Natural killer cell (primary cell): ENCODE measurements around the gene C6orf163. TPM values are rescaled to one million over a fixed set of nuclear protein-coding genes. Genes with fewer than 3 reads are reported as not detected.
"Not testable (repeated sequence)": the region's sequence is repeated elsewhere in the genome, so short reads cannot be mapped to it uniquely, and the experiment has no call there.

Experiments
- ATAC-seq, 3 donors: fragments of 150-1000 bp in 2 of 3; fragments of 200-7000 bp in 1 of 3; cut with Tn5 transposase; 1 replicate in 1 of 3; 2 replicates in 2 of 3; pipeline ENCODE4 v1.10.0; 2021; ENCODE audit warnings: mild to moderate bottlenecking in 2 of 3, moderate library complexity in 2 of 3
- DNase-seq, 2 donors: peaks; one replicate each; pipeline versions ENCODE4 v3.0.0 to v3.0.0-alpha.2; 2013 to 2021; ENCODE audit warnings: mixed read lengths in 1 of 2
- H3K27ac ChIP-seq: one replicate; pipeline ENCODE4 v1.5.1; 2013; ENCODE audit warnings: mild to moderate bottlenecking, low read length
- H3K27me3 ChIP-seq: one replicate; pipeline ENCODE4 v1.6.1; 2013; ENCODE audit warnings: low read length; ENCODE audit not compliant: control insufficient read depth, insufficient read depth
- H3K36me3 ChIP-seq: one replicate; pipeline ENCODE4 v1.6.1; 2013; ENCODE audit warnings: low read length; ENCODE audit not compliant: control insufficient read depth, insufficient read depth
- H3K4me1 ChIP-seq: one replicate; pipeline ENCODE4 v1.6.1; 2013; ENCODE audit warnings: low read length; ENCODE audit not compliant: control insufficient read depth, insufficient read depth
- H3K4me3 ChIP-seq: one replicate; pipeline ENCODE4 v1.5.1; 2013; ENCODE audit warnings: low read length
- H3K9me3 ChIP-seq: one replicate; pipeline ENCODE4 v1.6.1; 2013; ENCODE audit warnings: low read length; ENCODE audit not compliant: control insufficient read depth, insufficient read depth
- H3K27ac Mint-ChIP-seq, 2 donors: one replicate each; pipeline ENCODE4 v1.8.0; 2022; ENCODE audit warnings: mild to moderate bottlenecking in 2 of 2, mixed read lengths in 2 of 2, moderate library complexity in 1 of 2
- H3K27me3 Mint-ChIP-seq, 2 donors: one replicate each; pipeline ENCODE4 v1.8.0; 2022; ENCODE audit warnings: low read depth in 2 of 2, mixed read lengths in 2 of 2
- H3K36me3 Mint-ChIP-seq: one replicate; pipeline ENCODE4 v1.8.0; 2022; ENCODE audit warnings: mixed read lengths
- H3K4me1 Mint-ChIP-seq, 2 donors: one replicate each; pipeline ENCODE4 v1.8.0; 2022; ENCODE audit warnings: mixed read lengths in 2 of 2
- H3K4me3 Mint-ChIP-seq: one replicate; pipeline ENCODE4 v1.8.0; 2022; ENCODE audit warnings: mild to moderate bottlenecking, moderate library complexity, mixed read lengths
- H3K9me3 Mint-ChIP-seq, 2 donors: one replicate each; pipeline ENCODE4 v1.8.0; 2022; ENCODE audit warnings: mixed read lengths in 2 of 2
- CTCF ChIP-seq: fragments of 200-600 bp; IDR thresholded peaks from one replicate; pipeline ENCODE4 v1.8.0; 2022; ENCODE audit warnings: antibody characterized with exemption
- WGBS: methylation state at CpG from one replicate; pipeline ENCODE4 v1.1.7; 2013; ENCODE audit warnings: missing lambda C conversion rate; ENCODE audit not compliant: insufficient coverage; 5-methylcytosine and 5-hydroxymethylcytosine counted together
- intact Hi-C: fragments of 100-400 bp; cut with micrococcal nuclease; formaldehyde crosslinking; loops from one replicate; pipeline ENCODE4 v1.14.2; 2022
- total RNA-seq, 4 donors: library from RNA; stranded (reverse); fragments of 120-200 nt in 1 of 4; gene quantifications; one replicate each; pipeline versions ENCODE4 v1.2.3 to v1.2.4, GENCODE V29; 2013 to 2022

C6orf163 gene
- total RNA-seq, 3 donors from 2014 or later (not counting 1 experiment from before 2014, with no cell fraction given), result 1.8 to 3.2 (median 2.3) TPM

GRCh38 chr6:87322304-87323212, 22.1 kb upstream of the C6orf163 start, which contains the start of gene SMIM8:
Gene SMIM8, plus strand, starts transcription at chr6:87322588. Its CDS starts 14,444 bp downstream, at chr6:87337032.
- H3K36me3 Mint-ChIP-seq, result no peaks in the 10 kb centered on the region
- H3K27ac Mint-ChIP-seq, result peak within 1 kb of the TSS; percentile 85 to 92
- no peaks in the 10 kb centered on the region for H3K36me3 ChIP-seq
- no peaks in the 10 kb centered on the region for H3K27me3 ChIP-seq
- peak within 1 kb of the TSS; percentile 99 for H3K4me3 Mint-ChIP-seq
- peak; percentile 100 for TF ChIP-seq CTCF
- under 1% methylated on average over 58 of the region's 60 CpGs for WGBS
- intact Hi-C loops, result loop anchor here (1.0 to 10.0 kb wide), 3 partner anchors 150 to 382 kb away; partner anchors contain the start of genes AKIRIN2, ORC3 and SLC35A1
- H3K9me3 ChIP-seq, result no peaks in the 10 kb centered on the region
- H3K27ac ChIP-seq, result peak within 1 kb of the TSS; percentile 49
- peaks cover 2 to 4% of the 10 kb centered on the region in 2 donors for H3K9me3 Mint-ChIP-seq
- DNase-seq (peak; percentile 83 to 88), ATAC-seq (peak; percentile 99 to 100 (median 100))
- peaks cover 8 to 9% of the 10 kb centered on the region in 2 donors for H3K27me3 Mint-ChIP-seq
- peak within 1 kb of the TSS; percentile 89 for H3K4me3 ChIP-seq
- peaks cover 13 to 23% of the 10 kb centered on the region in 2 donors for H3K4me1 Mint-ChIP-seq
- peaks cover 6% of the 10 kb centered on the region for H3K4me1 ChIP-seq

GRCh38 chr6:87323880-87324279, 20.7 kb upstream of the C6orf163 start:
- peak overlapping the region; percentile 77 for H3K4me3 Mint-ChIP-seq
- H3K27ac ChIP-seq, ATAC-seq, H3K27me3 Mint-ChIP-seq, H3K36me3 Mint-ChIP-seq, H3K4me3 ChIP-seq, H3K4me1 ChIP-seq, H3K27me3 ChIP-seq, H3K9me3 ChIP-seq, H3K27ac Mint-ChIP-seq, DNase-seq, H3K36me3 ChIP-seq, H3K9me3 Mint-ChIP-seq: not testable (repeated sequence)
- 100% methylated on average over 1 of the region's 1 CpG for WGBS
- H3K4me1 Mint-ChIP-seq, result peaks cover 13 to 23% of the 10 kb centered on the region in 2 donors
- intact Hi-C loops, result loop anchor here (10.0 kb wide), 1 partner anchor 381 kb away; the partner anchor contains the start of gene AKIRIN2

- no peaks in the 10 kb centered on the region for H3K36me3 Mint-ChIP-seq
- no peak overlapping the region for H3K4me3 ChIP-seq
- no peaks in the 10 kb centered on the region for H3K36me3 ChIP-seq
- H3K27ac ChIP-seq, result no peak overlapping the region
- peaks cover 2 to 4% of the 10 kb centered on the region in 2 donors for H3K9me3 Mint-ChIP-seq
- peaks cover 22 to 23% of the 10 kb centered on the region in 2 donors for H3K4me1 Mint-ChIP-seq
- intact Hi-C loops, result no loop called here
- peaks cover 8% of the 10 kb centered on the region for H3K4me1 ChIP-seq
- H3K27ac Mint-ChIP-seq, result no peak overlapping the region
- TF ChIP-seq CTCF, result no peak
- H3K27me3 ChIP-seq, result no peaks in the 10 kb centered on the region
- no peak for ATAC-seq
- DNase-seq, result no peak
- H3K27me3 Mint-ChIP-seq, result no peaks in the 10 kb centered on the region
- H3K4me3 Mint-ChIP-seq, result no peak overlapping the region
- H3K9me3 ChIP-seq, result no peaks in the 10 kb centered on the region
Observed at GRCh38 chr6:87330961-87331360, 13.7 kb upstream of the C6orf163 start.

- H3K27me3 ChIP-seq, result no peaks in the 10 kb centered on the region
- Mint-ChIP-seq H3K27me3 (no peaks in the 10 kb centered on the region), H3K4me3 (no peak overlapping the region), H3K4me1 (peaks cover 22 to 23% of the 10 kb centered on the region in 2 donors), H3K36me3 (no peaks in the 10 kb centered on the region), H3K27ac (peak overlapping the region; percentile 78 to 81), H3K9me3 (no peaks in the 10 kb centered on the region)
- DNase-seq (no peak), ATAC-seq (no peak)
- H3K9me3 ChIP-seq, result no peaks in the 10 kb centered on the region
- no peak overlapping the region for H3K27ac ChIP-seq
- H3K36me3 ChIP-seq, result no peaks in the 10 kb centered on the region
- WGBS, result 91% methylated on average over 5 of the region's 5 CpGs
- H3K4me1 ChIP-seq, result peaks cover 8% of the 10 kb centered on the region
- no peak for TF ChIP-seq CTCF
- intact Hi-C loops, result no loop called here
- H3K4me3 ChIP-seq, result no peak overlapping the region
Observed at GRCh38 chr6:87333033-87333432, 11.6 kb upstream of the C6orf163 start.
